Endothelial cell of umbilical vein (primary cell): Measurements from ENCODE around the gene NPHP3. TPM values are rescaled to one million over a fixed set of nuclear protein-coding genes. Genes with fewer than 3 reads are reported as not detected.

Experiments used
- BruUV-seq: library from RNA; stranded (reverse); fragments of 400-500 nt; replicated peaks from 2 replicates; lab custom pipeline; 2021; lab: Mats Ljungman, UMichigan
- CTCF ChIA-PET: fragments of 300-600, 350-600 bp; sonication (Branson Sonifier 250); formaldehyde crosslinking; loops from one replicate; lab custom pipeline; 2021; ENCODE audit warnings: antibody characterized with exemption, inconsistent platforms; lab: Charles Lee
- POLR2A ChIA-PET: fragments of 300-600, 350-600 bp; sonication (Branson Sonifier 250); formaldehyde crosslinking; loops from one replicate; lab custom pipeline; 2021; ENCODE audit warnings: antibody characterized with exemption, inconsistent platforms; lab: Charles Lee
- DNase-seq: peaks from one replicate; pipeline ENCODE4 v3.0.0-alpha.2; 2011; ENCODE audit warnings: low read depth, low spot score
- FAIRE-seq: peaks from 2 replicates; lab custom pipeline; 2011; peaks lifted over from hg19 to GRCh38; lab: Jason Lieb, UNC
- H2AFZ ChIP-seq: 2 replicates; pipeline ENCODE4 v1.6.0; 2012; ENCODE audit warnings: low read depth, low read length, control low read depth, inconsistent platforms
- H3K27ac ChIP-seq: 2 replicates; pipeline ENCODE4 v1.5.1; 2011; ENCODE audit warnings: low read depth, mild to moderate bottlenecking, control low read depth, low read length, moderate library complexity; ENCODE audit not compliant: insufficient read depth
- H3K27me3 ChIP-seq, 2 experiments: 2 replicates each; pipeline versions ENCODE4 v1.6.0 to v1.6.1; 2011; ENCODE audit warnings: low read length in 2 of 2, mixed read lengths in 1 of 2; ENCODE audit not compliant: control insufficient read depth in 2 of 2, insufficient read depth in 2 of 2
- H3K36me3 ChIP-seq, 2 experiments: 2 replicates in 1 of 2; 3 replicates in 1 of 2; pipeline ENCODE4 v1.5.1; 2011; ENCODE audit warnings: low read length in 2 of 2, mild to moderate bottlenecking in 1 of 2, moderate library complexity in 1 of 2; ENCODE audit not compliant: control insufficient read depth in 2 of 2, insufficient read depth in 2 of 2; ENCODE audit errors: extremely low read depth in 1 of 2
- H3K4me1 ChIP-seq: 3 replicates; pipeline ENCODE4 v1.5.1; 2011; ENCODE audit warnings: mild to moderate bottlenecking, low read length; ENCODE audit not compliant: control insufficient read depth, insufficient read depth; ENCODE audit errors: extremely low read depth
- H3K4me2 ChIP-seq: 2 replicates; pipeline ENCODE4 v1.6.1; 2011; ENCODE audit warnings: low read length, control low read depth, mixed read lengths; ENCODE audit not compliant: insufficient read depth
- H3K4me3 ChIP-seq, 3 experiments: fragments of 200-600 bp in 1 of 3; sonication (generic), shearing (Covaris generic) in 1 of 3; replicated peaks in 1 of 3; 2 replicates each; pipeline ENCODE4 v1.5.1; 2011 to 2016; ENCODE audit warnings: control low read depth in 3 of 3, low read length in 3 of 3, mild to moderate bottlenecking in 2 of 3, inconsistent platforms in 1 of 3, low read depth in 1 of 3, moderate library complexity in 1 of 3; ENCODE audit not compliant: insufficient read depth in 1 of 3
- H3K79me2 ChIP-seq: 2 replicates; pipeline ENCODE4 v1.6.0; 2012; ENCODE audit warnings: low read length, inconsistent platforms; ENCODE audit not compliant: control insufficient read depth, insufficient read depth
- H3K9ac ChIP-seq: replicated peaks from 2 replicates; pipeline ENCODE3; 2011; ENCODE audit warnings: low read length, control low read depth; ENCODE audit not compliant: insufficient read depth; ENCODE audit errors: extremely low read depth
- H3K9me1 ChIP-seq: replicated peaks from 3 replicates; pipeline ENCODE4 v1.6.0; 2011; ENCODE audit warnings: mild to moderate bottlenecking, low read length; ENCODE audit not compliant: control insufficient read depth, insufficient read depth; ENCODE audit errors: extremely low read depth
- H3K9me3 ChIP-seq: replicated peaks from 2 replicates; pipeline ENCODE4 v1.5.1; 2012; ENCODE audit warnings: low read length, inconsistent platforms; ENCODE audit not compliant: control insufficient read depth, insufficient read depth
- H4K20me1 ChIP-seq: replicated peaks from 2 replicates; pipeline ENCODE3; 2011; ENCODE audit warnings: mild to moderate bottlenecking, low read length; ENCODE audit not compliant: control insufficient read depth, insufficient read depth; ENCODE audit errors: extremely low read depth
- CTCF ChIP-seq, 2 donors: IDR thresholded peaks; 1 replicate in 1 of 2; 2 replicates in 1 of 2; pipeline ENCODE4 v1.5.1; 2011; ENCODE audit warnings: low read length in 2 of 2, mild to moderate bottlenecking in 2 of 2, moderate library complexity in 2 of 2, control low read depth in 1 of 2, inconsistent platforms in 1 of 2, low read depth in 1 of 2; ENCODE audit not compliant: insufficient read depth in 1 of 2; ENCODE audit errors: extremely low read depth in 1 of 2
- EZH2 ChIP-seq: IDR thresholded peaks from 2 replicates; pipeline ENCODE4 v1.6.1; 2012; ENCODE audit warnings: borderline replicate concordance, low read depth, mild to moderate bottlenecking, moderate library complexity, low read length, inconsistent platforms; ENCODE audit not compliant: severe bottlenecking
- FOS ChIP-seq: IDR thresholded peaks from 2 replicates; pipeline ENCODE4 v1.6.1; 2011; ENCODE audit warnings: mild to moderate bottlenecking, low read length, moderate library complexity, borderline replicate concordance; ENCODE audit not compliant: insufficient read depth
- GATA2 ChIP-seq: IDR thresholded peaks from 2 replicates; pipeline ENCODE4 v1.7.0; 2011; ENCODE audit warnings: low read depth, mild to moderate bottlenecking, moderate library complexity, mixed read lengths, low read length; ENCODE audit not compliant: insufficient read length, insufficient read depth
- JUN ChIP-seq: IDR thresholded peaks from 2 replicates; pipeline ENCODE4 v1.6.1; 2011; ENCODE audit warnings: borderline replicate concordance, low read depth; ENCODE audit not compliant: insufficient read length, insufficient read depth
- MAX ChIP-seq: IDR thresholded peaks from 2 replicates; pipeline ENCODE4 v1.6.1; 2011; ENCODE audit not compliant: insufficient read depth, insufficient read length
- MYC ChIP-seq: IDR thresholded peaks from one replicate; pipeline ENCODE4 v1.6.1; 2011; ENCODE audit warnings: mild to moderate bottlenecking, low read depth, low read length
- POLR2A ChIP-seq: IDR thresholded peaks from 2 replicates; pipeline ENCODE4 v1.6.1; 2012; ENCODE audit warnings: low read depth, mild to moderate bottlenecking, control low read depth, low read length
- POLR2AphosphoS5 ChIP-seq: IDR thresholded peaks from 2 replicates; pipeline ENCODE4 v1.6.1; 2012; ENCODE audit warnings: low read depth, mild to moderate bottlenecking, control low read depth, low read length, moderate library complexity; ENCODE audit not compliant: insufficient read depth
- dilution Hi-C: fragments of 300-500 bp; cut with MboI; formaldehyde crosslinking; loops from one replicate; pipeline ENCODE4 v1.15.0; 2019; ENCODE audit warnings: low sequenced_read_pairs; ENCODE audit not compliant: extremely low pct_ligation_motif_present
- intact Hi-C: fragments of 100-400 bp; cut with micrococcal nuclease; formaldehyde crosslinking; loops from one replicate; pipeline ENCODE4 v1.10.0; 2022
- polyA plus RNA-seq, 4 experiments: library from polyadenylated mRNA; depleted of rRNA in 3 of 4; stranded (reverse) in 3 of 4; unstranded in 1 of 4; fragments of >200 nt; gene quantifications; 2 replicates each; pipeline versions ENCODE4 v1.2.1 to v1.2.3, GENCODE V29; 2011 to 2012; ENCODE audit warnings: missing spikeins in 1 of 4
- total RNA-seq: library from RNA; stranded (reverse); gene quantifications from 2 replicates; pipeline ENCODE4 v1.2.3, GENCODE V29; 2021

NPHP3 gene
- total and polyA plus RNA-seq, 2 donors (not counting 3 experiments of a cell fraction or from before 2014, with no cell fraction given): 20.8 to 30.3 TPM

GRCh38 chr3:132652640-132653270, 69.5 kb downstream of the NPHP3 start:
- no peaks in the 10 kb centered on the region for H3K27me3 ChIP-seq
- H3K79me2 ChIP-seq: no peaks in the 10 kb centered on the region
- TF ChIP-seq FOS: no peak
- TF ChIP-seq POLR2A: no peak
- no peak for TF ChIP-seq POLR2AphosphoS5
- TF ChIP-seq CTCF (IDR thresholded peaks at IDR 0.05; ENCODE audit: extremely low read depth in 1 of 2, insufficient read depth in 1 of 2, low read depth in 1 of 2, low read length in 2 of 2): no peak
- TF ChIP-seq MAX: no peak
- no peak for TF ChIP-seq MYC
- no peak for TF ChIP-seq JUN
- no peak for TF ChIP-seq GATA2
- no peak for TF ChIP-seq EZH2
- dilution Hi-C loops (no loop called here), intact Hi-C loops (no loop called here)
- H3K9me1 ChIP-seq: no peaks in the 10 kb centered on the region
- no peaks in the 10 kb centered on the region for H3K9me3 ChIP-seq
- ChIA-PET CTCF (interaction anchor here (0.6 to 3.0 kb wide), 5 partner anchors 8 to 132 kb away, joined by 3 to 9 read pairs (median 3); no protein-coding TSS in a partner anchor), POLR2A (no interaction called here)
- no peak overlapping the region for H2AFZ ChIP-seq
- no peaks in the 10 kb centered on the region for H3K36me3 ChIP-seq
- FAIRE-seq: no peak
- no peak for DNase-seq
- H3K4me2 ChIP-seq: no peak overlapping the region
- no peaks in the 10 kb centered on the region for H4K20me1 ChIP-seq
- H3K4me3 ChIP-seq: no peak overlapping the region
- no TSS peak for BruUV-seq
- H3K27ac ChIP-seq: no peak overlapping the region
- peaks cover 7% of the 10 kb centered on the region for H3K4me1 ChIP-seq
- no peak overlapping the region for H3K9ac ChIP-seq
